PC-3 (cell line): ENCODE results near the gene SOS1. TPM values are rescaled to one million over a fixed set of nuclear protein-coding genes. Genes with fewer than 3 reads are reported as not detected.
A peak's percentile ranks its signal among the peaks of the same experiment; 100 is the strongest.

ENCODE experiments used
- ATAC-seq: fragments of 200-7000 bp; cut with Tn5 transposase; 2 replicates; pipeline ENCODE4 v1.9.1; 2020; ENCODE audit warnings: mild to moderate bottlenecking, moderate library complexity
- BruUV-seq: library from RNA; stranded (reverse); fragments of 400-500 nt; replicated peaks from 2 replicates; lab custom pipeline; 2021; lab: Mats Ljungman, UMichigan
- CTCF ChIA-PET: fragments of 300-600 bp; sonication (Branson Sonifier 250); formaldehyde crosslinking; loops from one replicate; lab custom pipeline; 2022; ENCODE audit warnings: antibody characterized with exemption; lab: Charles Lee
- POLR2A ChIA-PET: fragments of 300-600 bp; sonication (Branson Sonifier 250); formaldehyde crosslinking; loops from one replicate; lab custom pipeline; 2022; ENCODE audit warnings: antibody characterized with exemption; ENCODE audit not compliant: unreplicated experiment; lab: Charles Lee
- DNase-seq: peaks from one replicate; pipeline ENCODE4 v3.0.0-alpha.2; 2015
- H2AFZ ChIP-seq: fragments of 300-600 bp; sonication (generic); 2 replicates; pipeline ENCODE4 v1.6.0; 2016; ENCODE audit warnings: antibody characterized with exemption, low read length
- H3F3A ChIP-seq: fragments of 300-600 bp; sonication (generic); one replicate; pipeline ENCODE4 v1.6.0; 2017; ENCODE audit warnings: antibody characterized with exemption, low read length, control low read depth, mild to moderate bottlenecking; ENCODE audit not compliant: unreplicated experiment
- H3K27ac ChIP-seq: fragments of 300-600 bp; sonication (generic); 2 replicates; pipeline ENCODE4 v1.5.1; 2016; ENCODE audit warnings: mild to moderate bottlenecking, low read length
- H3K27me3 ChIP-seq: fragments of 300-600 bp; sonication (generic); 2 replicates; pipeline ENCODE4 v1.6.1; 2016; ENCODE audit warnings: low read length, mixed read lengths
- H3K36me3 ChIP-seq: fragments of 300-600 bp; sonication (generic); 2 replicates; pipeline ENCODE4 v1.6.1; 2016; ENCODE audit warnings: low read depth, mixed run types, low read length, mixed read lengths
- H3K4me1 ChIP-seq: fragments of 300-600 bp; sonication (generic); 2 replicates; pipeline ENCODE4 v1.5.1; 2016; ENCODE audit warnings: low read length; ENCODE audit not compliant: insufficient read depth
- H3K4me2 ChIP-seq: fragments of 300-600 bp; sonication (generic); 2 replicates; pipeline ENCODE4 v1.6.0; 2016; ENCODE audit warnings: low read length
- H3K4me3 ChIP-seq: fragments of 300-600 bp; sonication (generic); 2 replicates; pipeline ENCODE4 v1.5.1; 2016; ENCODE audit warnings: mild to moderate bottlenecking, low read length, mixed read lengths
- H3K79me2 ChIP-seq: fragments of 300-600 bp; sonication (generic); 2 replicates; pipeline ENCODE4 v1.6.1; 2017; ENCODE audit warnings: low read length, mixed read lengths
- H3K9ac ChIP-seq: fragments of 300-600 bp; sonication (generic); 2 replicates; pipeline ENCODE4 v1.6.0; 2016; ENCODE audit warnings: mild to moderate bottlenecking, low read length
- H3K9me2 ChIP-seq: fragments of 300-600 bp; sonication (generic); replicated peaks from 2 replicates; pipeline ENCODE4 v1.6.1; 2016; ENCODE audit warnings: mixed run types, low read length, mixed read lengths
- H3K9me3 ChIP-seq: fragments of 300-600 bp; sonication (generic); 2 replicates; pipeline ENCODE4 v1.6.1; 2016; ENCODE audit warnings: low read length, mixed read lengths
- H4K20me1 ChIP-seq: fragments of 300-600 bp; sonication (generic); 2 replicates; pipeline ENCODE4 v1.6.1; 2016; ENCODE audit warnings: low read length, mixed read lengths
- EZH2 ChIP-seq: fragments of 300-600 bp; sonication (generic); IDR thresholded peaks from one replicate; pipeline ENCODE4 v1.6.1; 2017; ENCODE audit warnings: antibody characterized with exemption, mild to moderate bottlenecking, low read length; ENCODE audit not compliant: unreplicated experiment
- EZH2phosphoT487 ChIP-seq: fragments of 300-600 bp; sonication (generic); IDR thresholded peaks from 2 replicates; pipeline ENCODE4 v1.6.1; 2018; ENCODE audit warnings: mild to moderate bottlenecking, antibody characterized with exemption, low read length, borderline replicate concordance
- intact Hi-C: fragments of 100-400 bp; cut with micrococcal nuclease; formaldehyde crosslinking; loops from 2 replicates; pipeline ENCODE4 v1.9.0; 2023
- total RNA-seq: library from RNA; depleted of rRNA; stranded (reverse); fragments of >200 nt; gene quantifications from 2 replicates; pipeline ENCODE4 v1.2.3, GENCODE V29; 2014
- TF ChIP-seq, protein P1 (sequence below): fragments of 300-600 bp; sonication (generic); conservative IDR thresholded peaks from 2 replicates; pipeline ENCODE4 v1.5.1; 2017; ENCODE audit warnings: antibody characterized with exemption, low read depth, mild to moderate bottlenecking, low read length

The SOS1 gene
- total RNA-seq, 1 experiment from 2014 or later = 9.7 TPM

DNA sequence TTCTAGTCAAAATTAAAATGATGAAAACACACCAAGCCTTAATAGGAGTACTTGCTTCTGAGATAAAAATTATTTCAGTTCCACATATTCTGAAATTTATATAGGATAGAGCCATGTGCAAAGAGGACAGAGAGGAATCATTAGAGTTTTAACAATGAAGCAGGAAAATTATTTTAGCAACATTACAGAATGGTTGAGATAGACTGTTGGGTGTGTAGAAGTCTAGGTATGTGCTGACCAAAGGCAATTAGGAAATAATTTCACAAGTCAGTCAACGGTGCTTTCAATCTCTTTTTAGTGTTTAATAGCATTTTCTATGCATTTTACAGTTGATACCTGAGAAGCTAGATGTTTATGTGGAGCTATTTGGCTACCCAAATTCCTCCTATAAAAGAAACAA lies 25.2 kb downstream of the SOS1 start:
- TF ChIP-seq EZH2 = no peak
- no peak for TF ChIP-seq EZH2phosphoT487
- TF ChIP-seq, protein P1, sequence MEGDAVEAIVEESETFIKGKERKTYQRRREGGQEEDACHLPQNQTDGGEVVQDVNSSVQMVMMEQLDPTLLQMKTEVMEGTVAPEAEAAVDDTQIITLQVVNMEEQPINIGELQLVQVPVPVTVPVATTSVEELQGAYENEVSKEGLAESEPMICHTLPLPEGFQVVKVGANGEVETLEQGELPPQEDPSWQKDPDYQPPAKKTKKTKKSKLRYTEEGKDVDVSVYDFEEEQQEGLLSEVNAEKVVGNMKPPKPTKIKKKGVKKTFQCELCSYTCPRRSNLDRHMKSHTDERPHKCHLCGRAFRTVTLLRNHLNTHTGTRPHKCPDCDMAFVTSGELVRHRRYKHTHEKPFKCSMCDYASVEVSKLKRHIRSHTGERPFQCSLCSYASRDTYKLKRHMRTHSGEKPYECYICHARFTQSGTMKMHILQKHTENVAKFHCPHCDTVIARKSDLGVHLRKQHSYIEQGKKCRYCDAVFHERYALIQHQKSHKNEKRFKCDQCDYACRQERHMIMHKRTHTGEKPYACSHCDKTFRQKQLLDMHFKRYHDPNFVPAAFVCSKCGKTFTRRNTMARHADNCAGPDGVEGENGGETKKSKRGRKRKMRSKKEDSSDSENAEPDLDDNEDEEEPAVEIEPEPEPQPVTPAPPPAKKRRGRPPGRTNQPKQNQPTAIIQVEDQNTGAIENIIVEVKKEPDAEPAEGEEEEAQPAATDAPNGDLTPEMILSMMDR = no peak
- Histone ChIP-seq H3K4me3 (no peak overlapping the region), H3K9me2 (no peaks in the 10 kb centered on the region), H3K4me2 (0 out of 2 replicates have a peak overlapping the region, but pooled peaks have one; percentile 54), H3K36me3 (no peaks in the 10 kb centered on the region), H3F3A (no peaks in the 10 kb centered on the region), H4K20me1 (peaks cover 11% of the 10 kb centered on the region; the same call in 1 of the 2 replicates), H3K9me3 (no peaks in the 10 kb centered on the region), H3K4me1 (peaks cover 13% of the 10 kb centered on the region), H3K9ac (no peak overlapping the region), H3K27ac (no peak overlapping the region), H3K79me2 (peaks cover 86% of the 10 kb centered on the region), H2AFZ (no peak overlapping the region), H3K27me3 (no peaks in the 10 kb centered on the region)
- intact Hi-C loops = no loop called here
- ChIA-PET POLR2A (no interaction called here), CTCF (no interaction called here)
- DNase-seq (no peak), ATAC-seq (no peak)
- no TSS peak for BruUV-seq

- ChIA-PET POLR2A (interaction anchor here (0.5 kb wide), 1 partner anchor 252 kb away, joined by 5 read pairs; no protein-coding TSS in a partner anchor), CTCF (no interaction called here)
- Histone ChIP-seq H3K27ac (peak overlapping the region; percentile 32; the same call in 1 of the 2 replicates), H3K4me2 (peak overlapping the region; percentile 54), H3K36me3 (no peaks in the 10 kb centered on the region), H3F3A (no peaks in the 10 kb centered on the region), H3K4me1 (peaks cover 13% of the 10 kb centered on the region), H3K9me3 (no peaks in the 10 kb centered on the region), H3K27me3 (no peaks in the 10 kb centered on the region), H3K9me2 (no peaks in the 10 kb centered on the region), H3K79me2 (peaks cover 82% of the 10 kb centered on the region), H4K20me1 (peaks cover 11% of the 10 kb centered on the region; the same call in 1 of the 2 replicates), H3K4me3 (no peak overlapping the region), H2AFZ (no peak overlapping the region), H3K9ac (no peak overlapping the region)
- intact Hi-C loops = no loop called here
- ATAC-seq (peak; percentile 55), DNase-seq (peak; percentile 78)
- BruUV-seq = no TSS peak
- TF ChIP-seq EZH2 (no peak), EZH2phosphoT487 (no peak)
- TF ChIP-seq, protein P1 = no peak
These were observed 26.0 kb downstream of the SOS1 start for GRCh38 chr2:39094717-39095363.

DNA sequence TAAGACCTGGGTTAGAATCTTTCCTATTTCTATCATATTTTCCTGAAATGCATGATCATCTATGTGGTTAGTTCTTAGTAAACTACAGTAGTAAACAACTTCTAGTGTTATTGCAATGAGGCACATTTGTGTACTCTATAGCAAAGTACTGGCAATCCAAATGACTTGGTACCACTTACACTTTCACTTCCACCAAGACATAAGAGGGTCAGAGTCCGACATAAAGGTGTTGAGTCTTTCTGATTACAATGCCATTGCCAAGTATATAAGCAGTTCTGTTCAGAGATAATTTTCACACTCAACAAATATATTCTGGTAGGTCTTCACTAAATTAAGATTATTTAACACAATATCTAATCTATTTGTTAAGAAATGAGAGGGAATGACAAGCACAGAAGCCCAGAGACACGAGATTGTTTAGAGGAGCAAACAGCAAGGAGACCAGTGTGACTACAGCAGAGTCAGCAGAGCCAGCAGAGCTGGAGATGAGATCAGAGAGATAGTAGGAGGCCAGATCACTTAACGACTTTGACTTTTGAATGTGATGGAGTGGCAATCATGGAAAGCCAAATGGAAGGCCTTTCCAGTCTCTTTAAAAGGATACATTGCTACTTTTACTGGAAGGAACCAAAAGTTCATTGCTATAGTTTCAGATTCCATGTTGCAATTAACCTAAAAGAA lies 27.5 kb downstream of the SOS1 start:
- ChIA-PET CTCF (no interaction called here), POLR2A (no interaction called here)
- intact Hi-C loops = no loop called here
- Histone ChIP-seq H3K4me2 (no peak overlapping the region), H3K4me3 (no peak overlapping the region), H3K9ac (no peak overlapping the region), H4K20me1 (0 out of 2 replicates have a peak, but pooled peaks cover 6% of the 10 kb centered on the region), H3K4me1 (peaks cover 13% of the 10 kb centered on the region), H2AFZ (no peak overlapping the region), H3K9me2 (no peaks in the 10 kb centered on the region), H3K27ac (no peak overlapping the region), H3K79me2 (peaks cover 70% of the 10 kb centered on the region), H3F3A (no peaks in the 10 kb centered on the region), H3K36me3 (no peaks in the 10 kb centered on the region), H3K9me3 (no peaks in the 10 kb centered on the region), H3K27me3 (no peaks in the 10 kb centered on the region)
- DNase-seq (no peak), ATAC-seq (no peak)
- BruUV-seq = no TSS peak
- TF ChIP-seq EZH2phosphoT487 (no peak), EZH2 (no peak)
- TF ChIP-seq, protein P1 = no peak
